Left ventricle myocardium inferior (tissue), 1 donor: ENCODE measurements around the gene TTLL6. TPM values are rescaled to one million over a fixed set of nuclear protein-coding genes. Genes with fewer than 3 reads are reported as not detected.

Experiments
- DNase-seq: peaks from one replicate; pipeline ENCODE4 v3.0.0-alpha.2; 2020
- H3K27ac ChIP-seq: fragments of 200-600 bp; replicated peaks from 2 replicates; pipeline ENCODE4 v1.8.0; 2021
- H3K27me3 ChIP-seq: fragments of 200-600 bp; 2 replicates; pipeline ENCODE4 v1.8.0; 2021; ENCODE audit warnings: low read depth
- H3K36me3 ChIP-seq: fragments of 200-600 bp; 2 replicates; pipeline ENCODE4 v1.8.0; 2021
- H3K4me1 ChIP-seq: fragments of 200-600 bp; 2 replicates; pipeline ENCODE4 v1.8.0; 2021
- H3K4me3 ChIP-seq: fragments of 200-600 bp; 2 replicates; pipeline ENCODE4 v1.8.0; 2021; ENCODE audit warnings: mild to moderate bottlenecking, moderate library complexity
- H3K9me3 ChIP-seq: fragments of 200-600 bp; replicated peaks from 2 replicates; pipeline ENCODE4 v1.8.0; 2021
- intact Hi-C: fragments of 100-400 bp; cut with micrococcal nuclease; formaldehyde crosslinking; loops from one replicate; pipeline ENCODE4 v1.11.0; 2022
- total RNA-seq: library from RNA; stranded (reverse); fragmentation: NEBNext Ultra II Directional; extraction: Animal tissue kit (Norgen Biotek cat#: 25700); gene quantifications from one replicate; pipeline ENCODE4 v1.2.1, GENCODE V29; 2021
- TF ChIP-seq, protein P1 (sequence below): fragments of 200-600 bp; IDR thresholded peaks from 2 replicates; pipeline ENCODE4 v1.8.0; 2021; ENCODE audit warnings: antibody characterized with exemption, mild to moderate bottlenecking, borderline replicate concordance
- donor health status: DM: no; HTN: yes; CAD: no; lungs with severe emphysema.

TTLL6 gene
- total RNA-seq, 1 donor from 2014 or later = not detected

DNA sequence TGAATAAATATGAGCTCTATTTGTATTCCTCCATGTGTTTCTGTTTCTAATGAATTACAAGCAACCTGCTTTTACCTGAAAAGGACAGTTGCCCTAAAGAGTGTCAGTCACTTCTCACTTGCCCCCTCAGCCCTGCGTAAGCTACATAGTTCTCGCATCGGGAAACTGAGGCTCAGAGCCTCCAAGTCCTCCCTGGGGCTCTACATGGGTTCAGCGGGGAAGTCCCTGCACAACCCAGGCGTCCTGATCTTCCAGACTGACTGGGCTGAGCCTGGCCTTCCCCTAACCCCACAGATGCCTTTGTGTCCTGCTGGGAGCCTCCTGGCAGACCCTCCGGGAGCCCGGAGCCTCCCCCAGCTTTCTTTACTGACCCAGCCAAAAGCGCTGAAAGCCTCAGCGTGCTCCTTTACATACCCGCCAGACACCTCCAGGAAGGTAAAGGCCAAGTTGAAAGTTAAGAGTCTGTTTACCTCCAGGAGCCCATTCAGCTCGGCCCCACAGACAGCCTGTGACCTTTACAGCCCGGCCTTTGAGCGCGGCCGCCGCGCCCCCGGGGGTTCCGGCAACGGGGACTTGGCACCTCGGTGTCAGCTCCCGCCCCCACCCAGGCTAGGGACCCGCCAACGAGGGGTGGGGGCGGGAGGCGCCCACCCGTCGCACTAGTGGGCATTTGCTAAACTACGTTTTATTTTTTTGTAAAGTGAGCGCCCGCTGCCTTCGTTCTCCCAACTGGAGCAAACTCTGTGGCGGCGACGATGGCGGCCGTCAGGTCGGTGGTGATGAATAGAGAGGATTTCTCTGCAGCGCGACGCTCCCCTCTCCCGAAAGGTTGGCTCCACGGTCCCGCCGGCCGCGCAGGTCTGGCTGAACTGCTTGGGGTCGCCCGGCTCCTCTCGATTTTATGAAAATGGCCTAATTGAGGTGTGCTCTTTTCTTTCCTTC lies 84.1 kb downstream of the TTLL6 start:
- H3K27me3 ChIP-seq = peaks cover 100% of the 10 kb centered on the region
- H3K4me3 ChIP-seq = no peak overlapping the region
- H3K27ac ChIP-seq = no peak overlapping the region
- no peaks in the 10 kb centered on the region for H3K36me3 ChIP-seq
- TF ChIP-seq, protein P1, sequence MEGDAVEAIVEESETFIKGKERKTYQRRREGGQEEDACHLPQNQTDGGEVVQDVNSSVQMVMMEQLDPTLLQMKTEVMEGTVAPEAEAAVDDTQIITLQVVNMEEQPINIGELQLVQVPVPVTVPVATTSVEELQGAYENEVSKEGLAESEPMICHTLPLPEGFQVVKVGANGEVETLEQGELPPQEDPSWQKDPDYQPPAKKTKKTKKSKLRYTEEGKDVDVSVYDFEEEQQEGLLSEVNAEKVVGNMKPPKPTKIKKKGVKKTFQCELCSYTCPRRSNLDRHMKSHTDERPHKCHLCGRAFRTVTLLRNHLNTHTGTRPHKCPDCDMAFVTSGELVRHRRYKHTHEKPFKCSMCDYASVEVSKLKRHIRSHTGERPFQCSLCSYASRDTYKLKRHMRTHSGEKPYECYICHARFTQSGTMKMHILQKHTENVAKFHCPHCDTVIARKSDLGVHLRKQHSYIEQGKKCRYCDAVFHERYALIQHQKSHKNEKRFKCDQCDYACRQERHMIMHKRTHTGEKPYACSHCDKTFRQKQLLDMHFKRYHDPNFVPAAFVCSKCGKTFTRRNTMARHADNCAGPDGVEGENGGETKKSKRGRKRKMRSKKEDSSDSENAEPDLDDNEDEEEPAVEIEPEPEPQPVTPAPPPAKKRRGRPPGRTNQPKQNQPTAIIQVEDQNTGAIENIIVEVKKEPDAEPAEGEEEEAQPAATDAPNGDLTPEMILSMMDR = no peak
- peaks cover 27% of the 10 kb centered on the region for H3K4me1 ChIP-seq
- intact Hi-C loops = no loop called here
- H3K9me3 ChIP-seq = no peaks in the 10 kb centered on the region
- DNase-seq = no peak

DNA sequence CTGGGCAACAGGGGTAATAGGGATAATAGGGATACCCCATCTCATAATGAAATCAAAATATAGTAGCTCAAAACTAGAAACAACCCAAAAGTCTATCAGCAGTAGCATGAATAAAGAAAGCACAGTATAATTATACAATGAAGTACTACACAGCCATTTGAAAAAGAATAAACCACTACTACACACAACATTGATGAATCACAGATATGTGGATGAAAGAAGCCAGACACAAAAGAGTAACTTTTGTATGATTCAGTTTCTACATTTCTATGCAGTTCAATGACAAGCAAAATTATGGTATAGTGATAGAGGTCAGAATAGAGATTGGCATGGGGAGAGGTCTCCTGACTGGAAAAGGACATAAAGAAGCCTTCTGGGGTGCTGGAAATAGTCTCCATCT lies 85.7 kb downstream of the TTLL6 start:
- H3K4me1 ChIP-seq = peaks cover 27% of the 10 kb centered on the region
- no peak overlapping the region for H3K27ac ChIP-seq
- H3K36me3 ChIP-seq = no peaks in the 10 kb centered on the region
- no peaks in the 10 kb centered on the region for H3K9me3 ChIP-seq
- TF ChIP-seq, protein P1 = no peak
- DNase-seq = no peak
- peaks cover 100% of the 10 kb centered on the region for H3K27me3 ChIP-seq
- no peak overlapping the region for H3K4me3 ChIP-seq
- intact Hi-C loops = no loop called here

DNA sequence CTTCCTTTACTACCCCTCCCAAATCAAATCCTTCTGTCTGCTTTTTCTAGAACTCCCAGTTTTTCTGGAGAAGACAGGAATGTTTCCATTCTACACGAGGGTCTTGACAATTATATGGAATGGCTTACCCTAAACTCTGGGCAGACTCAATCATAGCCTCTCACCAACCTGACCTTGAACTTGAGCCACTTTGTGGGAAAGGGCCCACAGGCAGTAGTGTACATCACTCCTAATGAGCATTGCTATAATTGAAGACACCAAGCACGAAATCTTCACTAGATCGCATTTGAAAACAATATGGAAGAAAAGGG lies 86.8 kb downstream of the TTLL6 start:
- Histone ChIP-seq H3K36me3 (no peaks in the 10 kb centered on the region), H3K4me1 (peaks cover 32% of the 10 kb centered on the region), H3K9me3 (no peaks in the 10 kb centered on the region), H3K4me3 (no peak overlapping the region), H3K27me3 (peaks cover 100% of the 10 kb centered on the region), H3K27ac (no peak overlapping the region)
- DNase-seq = no peak
- TF ChIP-seq, protein P1 = no peak
- intact Hi-C loops = no loop called here

DNA sequence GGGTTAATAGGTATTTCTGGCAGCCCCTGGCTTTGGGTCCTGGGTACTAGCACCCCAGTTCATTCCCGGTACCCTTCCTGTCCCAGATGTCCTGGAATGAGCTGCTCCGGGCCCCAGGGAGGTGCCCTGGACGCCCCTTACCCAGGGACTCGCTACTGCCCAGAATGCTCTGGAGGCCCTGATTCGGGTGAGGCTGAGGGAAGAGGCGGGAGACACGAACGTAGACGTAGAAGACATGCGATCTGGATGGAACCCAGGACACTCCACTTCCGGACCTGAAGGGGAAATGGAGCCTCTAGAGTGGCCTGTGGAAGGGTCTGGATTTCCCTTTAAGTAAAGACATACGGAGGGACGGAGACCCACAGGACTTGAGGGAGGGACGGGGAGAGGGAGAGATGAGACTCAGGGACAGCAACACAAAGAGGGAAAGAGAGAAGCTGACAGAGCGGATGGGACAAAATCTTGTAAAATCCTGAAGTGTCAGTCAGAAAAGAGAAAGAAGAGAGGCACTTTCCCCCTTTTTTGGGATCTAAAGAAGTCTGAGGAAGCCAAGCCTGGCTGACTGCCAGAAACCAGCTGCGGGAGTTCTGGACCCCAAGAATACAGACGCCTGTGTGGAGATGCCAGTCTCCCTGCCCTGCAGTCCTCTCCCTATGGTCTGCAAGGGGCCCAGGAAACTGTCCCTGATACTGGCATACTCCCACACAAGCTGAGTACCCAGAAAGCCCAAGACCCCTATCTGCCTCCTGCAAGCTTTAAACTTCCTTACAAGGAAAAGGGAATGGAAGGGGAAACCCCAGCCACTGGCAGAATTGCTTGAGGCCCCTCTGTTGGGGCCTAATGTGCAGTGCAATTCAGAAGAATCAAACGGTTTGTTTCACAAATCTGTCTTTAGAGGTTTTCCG lies 87.4 kb downstream of the TTLL6 start:
- intact Hi-C loops = no loop called here
- H3K27me3 ChIP-seq = peaks cover 100% of the 10 kb centered on the region
- DNase-seq = no peak
- TF ChIP-seq, protein P1 = no peak
- peaks cover 38% of the 10 kb centered on the region for H3K4me1 ChIP-seq
- H3K4me3 ChIP-seq = peak overlapping the region; percentile 46
- no peaks in the 10 kb centered on the region for H3K9me3 ChIP-seq
- no peak overlapping the region for H3K27ac ChIP-seq
- no peaks in the 10 kb centered on the region for H3K36me3 ChIP-seq

DNA sequence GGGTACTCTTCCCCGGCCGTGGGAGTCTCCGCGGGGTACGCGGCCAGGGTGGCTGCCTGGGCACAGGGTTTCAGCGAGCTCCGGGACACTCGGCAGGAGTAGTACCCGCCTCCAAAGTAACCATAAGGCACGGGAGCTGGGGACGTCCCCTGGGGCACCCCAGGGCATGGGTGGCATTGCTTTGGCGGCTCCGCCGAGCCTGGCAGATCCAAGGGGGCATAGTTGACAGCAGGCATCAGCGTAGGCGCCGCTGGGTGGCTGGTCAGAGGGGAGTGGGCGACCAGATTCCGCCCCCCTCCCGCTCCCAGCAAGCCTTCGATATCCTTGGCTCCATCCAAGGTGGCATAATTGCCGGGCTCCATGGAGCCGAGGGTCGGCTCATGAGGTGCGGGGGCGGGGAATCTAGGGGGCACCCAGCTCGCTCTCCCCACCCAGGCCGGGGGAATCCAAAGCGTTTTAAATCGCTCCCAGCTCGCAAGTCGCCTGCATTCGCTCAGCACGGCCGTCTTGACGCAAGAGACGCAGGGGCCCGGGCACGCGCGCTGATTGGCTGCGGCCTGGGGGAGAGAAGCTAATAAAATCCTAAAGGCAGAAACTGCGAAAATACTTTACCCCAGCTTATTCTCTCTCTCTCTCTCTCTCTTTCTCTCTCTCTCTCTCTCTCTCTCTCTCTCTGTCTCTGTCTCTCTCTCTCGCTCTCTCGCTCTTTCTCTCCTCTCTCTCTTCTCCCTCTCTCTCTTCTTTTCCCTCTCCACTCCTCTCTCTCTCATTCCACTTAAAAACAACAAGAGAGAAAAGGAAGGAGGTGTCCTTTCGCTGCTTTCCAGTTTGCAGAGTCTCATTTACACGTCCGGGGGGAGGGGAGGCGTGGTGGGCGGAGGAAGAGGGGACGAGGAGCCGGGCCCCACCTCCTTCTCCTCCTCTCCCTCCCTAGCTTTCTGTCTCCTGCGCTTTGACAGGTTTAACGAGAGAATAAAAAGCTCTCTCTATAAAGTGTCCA lies 88.5 kb downstream of the TTLL6 start, which contains the start of gene HOXB13:
HOXB13 (minus strand) TSS at position 519 of the 1,000 bp plus-strand sequence; CDS start at position 362, 157 bp downstream.
- Histone ChIP-seq H3K4me3 (peak within 1 kb of the TSS; percentile 46), H3K9me3 (no peaks in the 10 kb centered on the region), H3K27ac (no peak within 1 kb of the TSS), H3K4me1 (peaks cover 44% of the 10 kb centered on the region), H3K36me3 (no peaks in the 10 kb centered on the region), H3K27me3 (peaks cover 100% of the 10 kb centered on the region)
- TF ChIP-seq, protein P1 = no peak
- peak; percentile 32 for DNase-seq
- intact Hi-C loops = no loop called here
